ENCODE measurements around the gene AK6. TPM values are rescaled to one million over a fixed set of nuclear protein-coding genes. Genes with fewer than 3 reads are reported as not detected.
"Not testable (repeated sequence)": the region's sequence is repeated elsewhere in the genome, so short reads cannot be mapped to it uniquely, and the experiment has no call there.

AK6 gene
- total and polyA plus RNA-seq, 9 of the 15 experiments (the other 6 are each of a cell fraction or from before 2014, with no cell fraction given) = 84.6 to 669 (median 143) TPM

DNA sequence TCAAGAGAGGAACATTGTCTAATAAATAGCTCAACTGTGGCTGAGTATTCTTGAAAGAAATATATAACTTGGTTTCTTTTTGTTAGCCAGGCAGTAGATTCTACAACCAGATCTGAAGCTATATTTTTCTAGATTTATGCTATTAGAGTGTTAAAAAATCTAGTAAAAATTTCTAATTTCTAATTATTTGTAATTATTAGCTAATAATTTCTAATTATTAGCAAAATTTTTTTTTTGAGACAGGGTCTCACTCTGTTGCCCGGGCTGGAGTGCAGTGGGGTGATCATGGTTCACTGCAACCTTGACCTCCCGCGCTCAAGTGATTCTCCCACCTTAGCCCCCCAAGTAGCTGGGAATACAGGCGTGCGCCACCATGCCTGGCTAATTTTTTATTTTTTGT is 3.1 kb upstream of the AK6 start:
- Histone ChIP-seq H3K79me2 (ENCODE audit: control insufficient read depth, insufficient read depth, low read length) (peaks cover 55% of the 10 kb centered on the region), H3K9me3 (replicated peaks; ENCODE audit: control insufficient read depth, insufficient read depth, low read depth, low read length) (no peaks in the 10 kb centered on the region), H3K4me2 (ENCODE audit: insufficient read depth, low read length) (no peak overlapping the region), H3K4me1 (replicated peaks in 1 of 2; ENCODE audit: control insufficient read depth in 2 of 2, insufficient read depth in 2 of 2, low read length in 2 of 2) (no peaks in the 10 kb centered on the region; a peak in 2 of 5 replicates), H3K4me3 (no peak overlapping the region), H3K9ac (ENCODE audit: insufficient read depth in 1 of 2, low read depth in 2 of 2, low read length in 2 of 2) (peak overlapping the region in 1 of 2 experiments; percentile 97; a peak in 1 of 4 replicates), H3K9me1 (ENCODE audit: control insufficient read depth, insufficient read depth, low read length) (no peaks in the 10 kb centered on the region), H4K20me1 (replicated peaks; ENCODE audit: control insufficient read depth, insufficient read depth, low read length) (no peaks in the 10 kb centered on the region), H3K36me3 (ENCODE audit: control insufficient read depth, insufficient read depth, low read length) (peaks cover 36% of the 10 kb centered on the region; the same call in 2 of the 3 replicates), H3K27me3 (ENCODE audit: control insufficient read depth in 2 of 2, insufficient read depth in 2 of 2, low read length in 2 of 2) (no peaks in the 10 kb centered on the region), H2AFZ (ENCODE audit: low read depth, low read length) (no peak overlapping the region), H3K27ac (ENCODE audit: extremely low read depth, low read depth, low read length) (peak overlapping the region; percentile 6; the same call in 1 of the 3 replicates)
- ChIA-PET CTCF (ENCODE audit: low intra/inter-chr PET ratio) (no interaction called here), POLR2A (no interaction called here)
- 97% methylated on average over 5 of the region's 5 CpGs for WGBS (ENCODE audit: insufficient coverage, low coverage, missing lambda C conversion rate)
- TF ChIP-seq ZNF146 (CRISPR knock-in tag; IDR thresholded peaks at IDR 0.05; ENCODE audit: unreplicated experiment) (no peak), DACH1 (IDR thresholded peaks at IDR 0.05; ENCODE audit: partially characterized antibody) (peak; percentile 95)
- intact Hi-C loops (cut with micrococcal nuclease) (no loop called here), in situ Hi-C loops (cut with MboI) (no loop called here)
- no peak for FAIRE-seq
- ATAC-seq = no peak
- no peak for DNase-seq (ENCODE audit: extremely low read depth in 1 of 4, low spot score in 3 of 4)
- BruUV-seq (replicated peaks) = no TSS peak

DNA sequence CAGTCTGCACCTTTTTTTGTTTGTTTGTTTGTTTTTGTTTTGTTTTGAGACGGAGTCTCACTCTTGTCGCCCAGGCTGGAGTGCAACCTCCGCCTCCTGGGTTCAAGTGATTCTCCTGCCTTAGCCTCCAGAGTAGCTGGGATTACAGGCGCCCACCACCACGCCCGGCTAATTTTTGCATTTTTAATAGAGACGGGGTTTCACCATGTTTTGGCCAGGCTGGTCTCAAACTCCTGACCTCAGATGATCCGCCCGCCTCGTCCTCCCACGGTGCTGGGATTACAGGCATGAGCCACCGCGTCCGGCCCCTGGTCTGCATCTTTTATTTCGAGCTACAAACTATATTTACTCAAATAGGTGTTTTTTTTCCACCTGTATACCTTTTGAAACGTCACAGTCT is 1.0 kb upstream of the AK6 start:
- peak overlapping the region; percentile 92 to 97 for H3K9ac ChIP-seq (ENCODE audit: insufficient read depth in 1 of 2, low read depth in 2 of 2, low read length in 2 of 2)
- WGBS (ENCODE audit: insufficient coverage, low coverage, missing lambda C conversion rate) = 4% methylated on average over 16 of the region's 16 CpGs
- CTCF ChIA-PET (ENCODE audit: low intra/inter-chr PET ratio); H3K4me1 ChIP-seq (replicated peaks in 1 of 2; ENCODE audit: control insufficient read depth in 2 of 2, insufficient read depth in 2 of 2, low read length in 2 of 2); FAIRE-seq; H3K9me1 ChIP-seq (ENCODE audit: control insufficient read depth, insufficient read depth, low read length); intact Hi-C loops (cut with micrococcal nuclease); H4K20me1 ChIP-seq (replicated peaks; ENCODE audit: control insufficient read depth, insufficient read depth, low read length); H3K27me3 ChIP-seq (ENCODE audit: control insufficient read depth in 2 of 2, insufficient read depth in 2 of 2, low read length in 2 of 2); in situ Hi-C loops (cut with MboI); H3K9me3 ChIP-seq (replicated peaks; ENCODE audit: control insufficient read depth, insufficient read depth, low read depth, low read length): not testable (repeated sequence)
- H2AFZ ChIP-seq (ENCODE audit: low read depth, low read length) = peak overlapping the region; percentile 97
- TSS peak; percentile 63 for BruUV-seq (replicated peaks)
- H3K36me3 ChIP-seq (ENCODE audit: control insufficient read depth, insufficient read depth, low read length) = peaks cover 40% of the 10 kb centered on the region
- peak in 1 of 4 experiments; percentile 37 for DNase-seq (ENCODE audit: extremely low read depth in 1 of 4, low spot score in 3 of 4)
- H3K27ac ChIP-seq (ENCODE audit: extremely low read depth, low read depth, low read length) = peak overlapping the region; percentile 99
- H3K4me3 ChIP-seq = peak overlapping the region; percentile 70
- peaks cover 75% of the 10 kb centered on the region for H3K79me2 ChIP-seq (ENCODE audit: control insufficient read depth, insufficient read depth, low read length)
- ATAC-seq = peak; percentile 6
- POLR2A ChIA-PET = interaction anchor here (0.8 to 1.4 kb wide), 4 partner anchors 9 to 118 kb away, joined by 3 to 6 read pairs (median 4); no protein-coding TSS in a partner anchor
- H3K4me2 ChIP-seq (ENCODE audit: insufficient read depth, low read length) = peak overlapping the region; percentile 96
- peak; percentile 20; the same call in 1 of the 2 replicates for TF ChIP-seq THRA (IDR thresholded peaks at IDR 0.05)
- 0 out of 2 replicates have a peak, but pooled peaks have one; percentile 37 for TF ChIP-seq FOXJ2 (tag; IDR thresholded peaks at IDR 0.05)
- TF ChIP-seq EGR1 (conservative IDR thresholded peaks at IDR 0.05) = peak; percentile 40

Data from K562 (cell line).